GM12875 (cell line): ENCODE measurements around the gene MCTP1.

Experiments
- H3K4me3 ChIP-seq: one replicate; pipeline ENCODE4 v1.5.1; 2011; ENCODE audit warnings: low read depth, low read length, control low read depth
- TF ChIP-seq, protein P1 (sequence below): IDR thresholded peaks from 2 replicates; pipeline ENCODE4 v1.5.1; 2011; ENCODE audit warnings: low read depth, mild to moderate bottlenecking, control low read depth, inconsistent platforms, low read length, moderate library complexity, borderline replicate concordance; ENCODE audit not compliant: insufficient read depth

MCTP1 gene

DNA sequence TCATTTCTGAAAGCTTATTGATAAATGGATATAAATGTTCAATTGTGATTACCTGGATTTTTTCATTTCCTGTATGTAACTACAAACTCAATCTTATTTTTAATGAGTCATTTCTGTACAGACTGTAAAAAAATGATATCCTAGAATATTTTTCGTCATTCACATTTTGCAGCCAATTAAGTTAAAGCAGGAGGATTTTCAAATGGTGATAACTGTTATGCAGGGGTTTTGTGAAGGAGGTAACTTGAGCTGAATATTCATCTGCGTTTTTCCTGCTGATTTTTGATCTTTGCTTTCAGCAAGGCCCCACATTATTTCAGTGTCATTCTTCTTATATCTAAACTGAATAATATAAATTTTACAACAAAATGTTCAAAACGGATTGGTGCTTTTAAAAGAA lies 592.3 kb downstream of the MCTP1 start:
- H3K4me3 ChIP-seq = no peak overlapping the region
- TF ChIP-seq, protein P1, sequence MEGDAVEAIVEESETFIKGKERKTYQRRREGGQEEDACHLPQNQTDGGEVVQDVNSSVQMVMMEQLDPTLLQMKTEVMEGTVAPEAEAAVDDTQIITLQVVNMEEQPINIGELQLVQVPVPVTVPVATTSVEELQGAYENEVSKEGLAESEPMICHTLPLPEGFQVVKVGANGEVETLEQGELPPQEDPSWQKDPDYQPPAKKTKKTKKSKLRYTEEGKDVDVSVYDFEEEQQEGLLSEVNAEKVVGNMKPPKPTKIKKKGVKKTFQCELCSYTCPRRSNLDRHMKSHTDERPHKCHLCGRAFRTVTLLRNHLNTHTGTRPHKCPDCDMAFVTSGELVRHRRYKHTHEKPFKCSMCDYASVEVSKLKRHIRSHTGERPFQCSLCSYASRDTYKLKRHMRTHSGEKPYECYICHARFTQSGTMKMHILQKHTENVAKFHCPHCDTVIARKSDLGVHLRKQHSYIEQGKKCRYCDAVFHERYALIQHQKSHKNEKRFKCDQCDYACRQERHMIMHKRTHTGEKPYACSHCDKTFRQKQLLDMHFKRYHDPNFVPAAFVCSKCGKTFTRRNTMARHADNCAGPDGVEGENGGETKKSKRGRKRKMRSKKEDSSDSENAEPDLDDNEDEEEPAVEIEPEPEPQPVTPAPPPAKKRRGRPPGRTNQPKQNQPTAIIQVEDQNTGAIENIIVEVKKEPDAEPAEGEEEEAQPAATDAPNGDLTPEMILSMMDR = no peak

DNA sequence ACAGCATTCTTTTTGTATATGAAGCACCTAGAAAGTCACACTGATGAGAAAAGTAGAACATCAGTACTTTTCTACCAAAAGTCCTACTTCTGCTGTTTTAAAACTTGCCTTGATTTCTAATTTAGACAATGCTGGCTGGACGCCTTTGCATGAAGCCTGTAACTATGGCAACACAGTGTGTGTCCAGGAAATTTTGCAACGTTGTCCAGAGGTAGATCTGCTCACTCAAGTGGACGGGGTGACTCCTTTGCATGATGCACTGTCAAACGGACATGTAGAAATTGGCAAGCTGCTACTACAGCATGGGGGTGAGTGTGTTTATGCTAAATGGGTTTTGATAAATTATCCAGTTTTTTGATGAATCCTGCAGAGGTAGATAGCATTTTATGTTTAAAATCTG lies 592.9 kb downstream of the MCTP1 start:
- TF ChIP-seq, protein P1 = no peak
- H3K4me3 ChIP-seq = no peak overlapping the region

DNA sequence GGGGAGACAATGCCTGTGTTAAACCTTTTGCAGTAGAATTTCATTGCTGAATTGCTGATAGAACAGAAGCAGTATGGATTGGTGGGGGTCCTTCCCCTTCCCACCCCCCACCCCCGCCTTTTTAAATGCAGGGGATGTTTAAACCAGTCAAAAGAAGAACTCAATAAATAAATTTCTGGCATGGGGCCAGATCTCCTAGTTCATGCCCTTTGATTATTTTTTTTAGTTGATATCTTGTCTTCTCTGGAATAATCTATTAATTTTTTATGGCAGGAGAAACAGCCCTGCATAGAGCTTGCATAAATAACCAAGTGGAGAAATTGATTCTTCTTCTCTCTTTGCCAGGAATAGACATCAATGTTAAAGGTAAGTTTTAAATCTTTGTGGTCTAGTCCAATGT lies 593.6 kb downstream of the MCTP1 start:
- TF ChIP-seq, protein P1 = no peak
- H3K4me3 ChIP-seq = no peak overlapping the region

DNA sequence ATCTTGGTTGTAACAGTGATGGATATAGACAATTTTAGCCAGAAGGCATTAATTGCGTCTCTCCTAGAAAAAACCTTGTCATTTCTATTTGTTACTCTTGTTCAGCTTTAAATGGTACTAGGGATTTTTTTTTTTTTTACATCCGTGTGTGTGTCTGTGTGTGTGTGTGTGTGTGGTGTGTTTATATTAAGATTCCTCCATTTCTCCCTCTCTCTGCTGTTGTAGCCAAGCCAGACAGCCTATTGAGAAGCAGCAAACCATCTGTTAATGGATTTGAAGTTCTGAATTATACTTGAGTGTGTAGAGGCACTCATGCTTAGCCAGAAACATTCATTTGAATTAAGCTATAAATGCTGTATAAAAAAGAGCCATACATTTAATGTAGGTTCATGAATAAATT lies 594.1 kb downstream of the MCTP1 start:
- no peak overlapping the region for H3K4me3 ChIP-seq
- TF ChIP-seq, protein P1 = no peak

DNA sequence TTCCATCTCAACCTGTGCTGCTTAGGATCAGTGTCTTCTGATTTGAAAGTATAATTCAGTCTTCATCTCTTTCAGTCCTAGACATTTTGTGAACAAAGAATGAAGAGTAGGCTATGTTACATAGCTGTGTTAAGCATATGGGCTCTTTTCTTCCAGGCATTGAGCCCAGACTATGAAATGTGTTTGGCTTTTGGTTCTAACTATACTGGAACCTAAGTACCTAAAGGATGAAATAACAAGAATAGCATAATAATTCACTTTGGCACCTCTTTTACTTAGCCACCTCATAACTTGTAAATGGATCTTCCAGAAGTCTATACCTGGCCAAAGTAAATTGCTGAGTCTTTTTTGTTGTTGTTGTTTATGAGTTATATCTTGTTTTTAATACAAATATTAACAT lies 595.0 kb downstream of the MCTP1 start:
- TF ChIP-seq, protein P1 = no peak
- H3K4me3 ChIP-seq = no peak overlapping the region

DNA sequence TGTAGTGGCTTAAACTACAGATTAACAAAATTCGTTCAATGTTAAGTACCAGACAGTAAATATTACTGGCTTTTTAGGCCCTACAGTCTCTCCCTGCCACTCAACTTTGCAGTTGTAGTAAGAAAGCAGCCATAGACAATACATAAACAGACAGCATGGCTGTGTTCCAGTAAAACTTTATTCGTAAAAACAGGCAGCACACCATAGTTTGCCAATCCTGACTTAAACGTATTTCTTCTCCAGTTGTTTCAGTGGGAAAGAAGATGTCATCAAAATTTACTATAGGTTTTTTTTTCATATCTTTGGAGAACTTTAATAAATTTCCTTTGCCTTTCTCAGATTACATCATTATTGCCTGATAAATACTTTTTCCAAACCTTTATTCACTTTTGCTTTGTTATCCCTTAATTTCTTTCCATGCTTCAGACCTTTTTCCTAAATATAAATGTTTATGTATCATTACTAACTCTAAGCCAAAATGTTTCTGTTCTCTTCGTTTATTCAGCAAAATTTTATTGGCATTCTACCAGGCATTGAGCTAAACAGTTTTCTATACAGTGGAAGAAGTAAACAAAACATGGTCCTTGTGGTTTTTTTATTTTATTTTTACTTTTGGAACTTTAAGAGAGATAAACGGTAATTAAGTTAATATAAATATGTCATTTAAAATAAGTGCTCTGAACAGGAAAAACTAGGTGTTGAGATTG lies 601.9 kb downstream of the MCTP1 start:
- no peak overlapping the region for H3K4me3 ChIP-seq
- TF ChIP-seq, protein P1 = no peak

DNA sequence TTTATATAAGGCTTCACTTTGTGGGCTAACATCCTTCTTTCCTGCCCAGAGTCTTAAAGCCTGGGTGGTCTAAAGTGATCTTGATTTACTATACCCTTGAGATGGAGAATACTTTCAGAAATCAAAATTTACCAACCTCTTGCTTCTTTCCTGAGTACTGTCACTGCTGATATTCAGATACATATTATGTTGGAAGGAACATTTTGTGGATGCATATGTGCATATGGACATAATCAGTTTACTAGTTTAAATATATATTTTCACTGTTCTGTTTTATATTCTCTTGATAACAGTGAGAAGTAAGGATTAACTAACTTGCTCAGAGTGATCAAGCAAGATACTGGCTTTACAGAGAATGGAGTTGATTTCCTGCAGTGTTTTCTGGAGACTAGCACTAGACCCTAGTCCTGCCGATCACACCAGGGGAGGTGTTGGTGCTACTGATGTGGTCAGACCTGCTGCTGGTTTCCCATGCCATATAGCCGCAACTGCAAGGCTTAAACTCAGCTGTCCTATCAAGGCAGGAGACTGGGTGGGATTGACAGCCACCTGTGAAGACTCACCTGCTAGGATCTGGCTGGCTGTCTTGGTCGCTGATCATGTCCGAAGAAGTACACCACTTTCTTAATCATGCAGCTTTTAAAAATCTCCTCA lies 608.8 kb downstream of the MCTP1 start:
- H3K4me3 ChIP-seq = no peak overlapping the region
- TF ChIP-seq, protein P1 = no peak
